MCF 10A (cell line): ENCODE data around the gene BUB1. TPM values are rescaled to one million over a fixed set of nuclear protein-coding genes. Genes with fewer than 3 reads are reported as not detected.

Experiments
- BruUV-seq: library from RNA; stranded (reverse); fragments of 400-500 nt; replicated peaks from 2 replicates; lab custom pipeline; 2021; lab: Mats Ljungman, UMichigan
- CTCF ChIA-PET: fragments of 300-600 bp; sonication (Branson Sonifier 250); formaldehyde crosslinking; extraction: SDS; loops from one replicate; lab custom pipeline; 2021; ENCODE audit warnings: antibody characterized with exemption, inconsistent platforms; lab: Yijun Ruan, JAX
- POLR2A ChIA-PET: fragments of 300-600, 350-650 bp; sonication (Branson Sonifier 250); formaldehyde crosslinking; extraction: SDS; loops from one replicate; lab custom pipeline; 2020; ENCODE audit warnings: antibody characterized with exemption, inconsistent platforms; lab: Yijun Ruan, JAX
- DNase-seq: peaks from one replicate; pipeline ENCODE4 v3.0.0-alpha.2; 2018; ENCODE audit not compliant: unreplicated experiment
- H3K27ac Mint-ChIP-seq: one replicate; pipeline ENCODE4 v1.8.0; 2022; ENCODE audit warnings: mild to moderate bottlenecking, low read depth, mixed read lengths; ENCODE audit not compliant: unreplicated experiment
- H3K27me3 Mint-ChIP-seq: one replicate; pipeline ENCODE4 v1.8.0; 2022; ENCODE audit warnings: mixed read lengths; ENCODE audit not compliant: insufficient read depth, unreplicated experiment
- H3K36me3 Mint-ChIP-seq: one replicate; pipeline ENCODE4 v1.8.0; 2022; ENCODE audit warnings: mild to moderate bottlenecking, moderate library complexity, mixed read lengths; ENCODE audit not compliant: insufficient read depth, unreplicated experiment
- H3K4me1 Mint-ChIP-seq: one replicate; pipeline ENCODE4 v1.8.0; 2022; ENCODE audit warnings: mixed read lengths; ENCODE audit not compliant: insufficient read depth, unreplicated experiment
- H3K4me3 Mint-ChIP-seq: one replicate; pipeline ENCODE4 v1.8.0; 2022; ENCODE audit warnings: mild to moderate bottlenecking, moderate library complexity, mixed read lengths; ENCODE audit not compliant: unreplicated experiment
- H3K9me3 Mint-ChIP-seq: one replicate; pipeline ENCODE4 v1.8.0; 2022; ENCODE audit warnings: mixed read lengths; ENCODE audit not compliant: unreplicated experiment
- CTCF ChIP-seq: fragments of 200-600 bp; IDR thresholded peaks from one replicate; pipeline ENCODE4 v1.8.0; 2022; ENCODE audit warnings: antibody characterized with exemption, mild to moderate bottlenecking; ENCODE audit not compliant: unreplicated experiment
- intact Hi-C: fragments of 100-400 bp; cut with micrococcal nuclease; formaldehyde crosslinking; loops from 2 replicates; pipeline ENCODE4 v1.14.1; 2022
- total RNA-seq: library from RNA; stranded (reverse); gene quantifications from 2 replicates; pipeline ENCODE4 v1.2.3, GENCODE V29; 2022

Gene BUB1
- total RNA-seq, 1 experiment from 2014 or later: 25.5 TPM

- Mint-ChIP-seq H3K27me3 (no peaks in the 10 kb centered on the region), H3K4me3 (no peak overlapping the region), H3K4me1 (no peaks in the 10 kb centered on the region), H3K9me3 (no peaks in the 10 kb centered on the region), H3K36me3 (peaks cover 38% of the 10 kb centered on the region), H3K27ac (peak overlapping the region; percentile 27)
- BruUV-seq: no TSS peak
- DNase-seq: no peak
- ChIA-PET POLR2A (interaction anchor here (1.2 kb wide), 1 partner anchor 16 kb away, joined by 3 read pairs; no protein-coding TSS in a partner anchor), CTCF (interaction anchor here (1.0 kb wide), 1 partner anchor 10 kb away, joined by 3 read pairs; the partner anchor contains the start of gene BUB1)
- no peak for TF ChIP-seq CTCF
- intact Hi-C loops: no loop called here
These were observed 10.8 kb downstream of the BUB1 start for GRCh38 chr2:110667071-110667470.

GRCh38 chr2:110664135-110664534 lies 13.7 kb downstream of the BUB1 start:
- no peak for DNase-seq
- TF ChIP-seq CTCF: no peak
- H3K4me1 Mint-ChIP-seq: peaks cover 3% of the 10 kb centered on the region
- H3K4me3 Mint-ChIP-seq: no peak overlapping the region
- H3K9me3 Mint-ChIP-seq: no peaks in the 10 kb centered on the region
- no peak overlapping the region for H3K27ac Mint-ChIP-seq
- H3K27me3 Mint-ChIP-seq: no peaks in the 10 kb centered on the region
- no TSS peak for BruUV-seq
- ChIA-PET POLR2A (no interaction called here), CTCF (no interaction called here)
- intact Hi-C loops: no loop called here
- peaks cover 31% of the 10 kb centered on the region for H3K36me3 Mint-ChIP-seq

GRCh38 chr2:110662560-110662959 lies 15.3 kb downstream of the BUB1 start:
- intact Hi-C loops: no loop called here
- no TSS peak for BruUV-seq
- Mint-ChIP-seq H3K36me3 (peaks cover 31% of the 10 kb centered on the region), H3K4me1 (peaks cover 7% of the 10 kb centered on the region), H3K4me3 (no peak overlapping the region), H3K27ac (no peak overlapping the region), H3K9me3 (no peaks in the 10 kb centered on the region), H3K27me3 (no peaks in the 10 kb centered on the region)
- CTCF ChIA-PET: interaction anchor here (0.8 to 2.1 kb wide), 3 partner anchors 10 to 60 kb away, joined by 3 to 5 read pairs (median 5); no protein-coding TSS in a partner anchor
- POLR2A ChIA-PET: interaction anchor here (0.6 to 1.4 kb wide), 3 partner anchors 11 to 15 kb away, joined by 3 to 7 read pairs (median 3); partner anchors contain the start of gene BUB1
- no peak for DNase-seq
- no peak for TF ChIP-seq CTCF

- intact Hi-C loops: no loop called here
- H3K27ac Mint-ChIP-seq: no peak overlapping the region
- H3K36me3 Mint-ChIP-seq: peaks cover 35% of the 10 kb centered on the region
- BruUV-seq: no TSS peak
- ChIA-PET POLR2A (no interaction called here), CTCF (interaction anchor here (2.1 kb wide), 1 partner anchor 12 kb away, joined by 5 read pairs; no protein-coding TSS in a partner anchor)
- TF ChIP-seq CTCF: no peak
- H3K27me3 Mint-ChIP-seq: no peaks in the 10 kb centered on the region
- no peaks in the 10 kb centered on the region for H3K9me3 Mint-ChIP-seq
- DNase-seq: no peak
- H3K4me3 Mint-ChIP-seq: no peak overlapping the region
- peaks cover 7% of the 10 kb centered on the region for H3K4me1 Mint-ChIP-seq
These were observed 17.3 kb downstream of the BUB1 start for GRCh38 chr2:110660558-110660957.
